ENCODE results near the gene IFNAR2. TPM values are rescaled to one million over a fixed set of nuclear protein-coding genes. Genes with fewer than 3 reads are reported as not detected.

Gene IFNAR2
- total RNA-seq (2014; rRNA removed; shearing (Covaris generic)) = 4.7 and 8.0 TPM in 2 replicates

DNA sequence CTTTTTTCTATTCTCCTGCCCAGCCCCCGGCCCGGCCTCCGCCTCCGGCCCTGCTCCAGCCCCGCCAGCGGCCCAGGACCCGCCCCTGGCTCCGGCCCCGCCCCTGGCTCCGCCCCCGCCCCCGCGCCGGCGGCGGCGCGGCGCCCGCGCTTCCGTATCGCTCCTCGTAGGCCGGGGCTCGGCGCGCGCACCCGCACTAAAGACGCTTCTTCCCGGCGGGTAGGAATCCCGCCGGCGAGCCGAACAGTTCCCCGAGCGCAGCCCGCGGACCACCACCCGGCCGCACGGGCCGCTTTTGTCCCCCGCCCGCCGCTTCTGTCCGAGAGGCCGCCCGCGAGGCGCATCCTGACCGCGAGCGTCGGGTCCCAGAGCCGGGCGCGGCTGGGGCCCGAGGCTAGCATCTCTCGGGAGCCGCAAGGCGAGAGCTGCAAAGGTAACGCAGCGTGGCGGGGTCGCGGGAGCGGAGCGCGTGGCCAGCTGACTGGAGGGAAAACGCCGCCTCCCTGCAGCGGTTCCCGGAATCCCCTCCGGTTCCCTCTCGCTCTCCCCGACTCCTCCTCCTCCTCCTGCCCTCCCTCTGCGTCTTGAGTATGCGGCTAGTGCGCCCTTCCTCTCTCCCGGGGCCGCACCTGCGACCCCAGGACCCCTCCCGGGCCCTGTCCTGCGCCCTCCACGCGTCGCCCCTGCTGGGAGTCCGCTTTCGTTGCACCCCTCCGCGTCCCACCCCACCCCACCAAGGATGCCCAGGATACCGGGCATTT is at the start of gene IFNAR2:
Gene IFNAR2, plus strand, starts transcription at position 155 of the 761 bp plus-strand sequence. CDS start 11,985 bp downstream, outside the sequence.
- DNase-seq (ENCODE audit: low read depth) = peak; percentile 80

DNA sequence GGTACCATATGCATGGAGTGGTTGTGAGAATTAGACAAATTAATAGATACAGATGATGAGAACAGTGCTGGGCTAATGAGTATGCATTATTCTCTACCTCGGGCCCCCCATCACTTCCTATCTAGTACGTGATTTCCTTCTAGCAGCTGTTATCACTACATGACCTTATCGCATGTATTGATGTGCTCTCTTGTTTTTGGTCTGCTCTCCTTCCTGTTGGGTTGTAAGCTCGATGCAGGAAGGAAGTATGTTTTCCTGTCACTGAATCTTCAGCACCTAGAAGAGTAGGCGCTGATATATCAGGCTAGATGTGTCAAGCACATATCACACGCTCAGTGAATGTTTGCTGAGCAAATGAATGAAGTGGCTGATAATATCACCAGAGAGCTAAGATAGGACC is 43.9 kb upstream of the IFNAR2 start:
- DNase-seq (ENCODE audit: low read depth) = no peak

DNA sequence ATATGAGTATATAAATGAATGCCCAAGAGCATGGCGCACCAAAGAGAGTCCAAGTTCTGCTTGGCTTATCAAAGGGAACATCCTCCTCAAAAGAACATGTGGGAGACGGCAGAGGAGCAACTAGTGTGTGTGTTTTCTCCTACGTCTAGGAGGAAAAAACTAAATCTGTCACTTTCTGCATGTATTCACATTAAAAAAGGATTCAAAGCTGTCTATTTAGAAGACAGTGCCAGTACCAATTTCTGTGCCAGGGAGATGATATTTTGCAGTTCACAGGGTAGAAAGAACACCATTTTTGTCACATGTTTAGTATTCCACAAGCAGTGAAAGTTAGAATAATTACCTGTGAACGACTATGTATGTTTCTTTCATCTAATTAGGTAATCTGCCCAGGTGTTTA is 42.5 kb upstream of the IFNAR2 start:
- no peak for DNase-seq (ENCODE audit: low read depth)

DNA sequence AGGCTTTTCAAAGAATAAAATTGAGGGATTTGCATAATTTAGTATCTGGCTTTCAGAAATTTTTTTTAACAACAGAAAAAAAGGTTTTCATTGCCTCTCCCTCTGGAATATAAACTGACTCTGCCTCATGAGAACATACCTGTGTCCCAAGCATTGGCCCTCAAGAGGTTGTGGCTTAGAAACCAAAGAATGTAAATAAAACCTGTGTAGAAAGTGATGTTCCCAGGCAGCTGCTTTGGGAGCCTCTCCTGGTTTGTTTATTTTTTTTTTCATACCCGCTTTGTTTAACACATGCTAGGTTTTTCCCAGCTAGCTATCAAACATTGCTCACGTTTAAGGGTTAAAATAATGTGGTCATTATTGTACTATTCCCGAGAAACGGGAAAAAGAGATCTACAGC is 40.5 kb upstream of the IFNAR2 start:
- no peak for DNase-seq (ENCODE audit: low read depth)

- no peak for DNase-seq (ENCODE audit: low read depth)
These were observed 39.9 kb upstream of the IFNAR2 start for GRCh38 chr21:33189824-33190223.

- peak; percentile 72 for DNase-seq (ENCODE audit: low read depth)
These were observed 32.8 kb upstream of the IFNAR2 start for GRCh38 chr21:33196941-33197374.

DNA sequence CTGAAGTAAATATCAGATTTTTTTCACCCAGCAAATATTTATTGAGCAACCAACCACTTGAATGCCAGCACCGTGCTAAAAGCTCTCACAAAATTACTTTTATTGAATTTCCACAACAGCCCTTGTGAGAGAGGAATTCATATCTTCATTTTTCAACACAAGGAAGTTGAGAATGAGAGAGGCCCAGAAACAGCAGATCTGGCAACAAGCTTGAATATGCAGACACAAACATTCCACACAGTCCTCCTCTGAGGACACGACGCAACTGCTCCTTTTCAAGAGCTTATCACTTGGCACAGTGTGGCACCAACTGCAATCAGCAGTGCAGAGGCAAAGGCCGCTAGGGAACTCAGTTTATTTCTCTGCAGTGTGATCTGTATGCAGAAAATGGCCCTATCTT is 32.2 kb upstream of the IFNAR2 start:
- DNase-seq (ENCODE audit: low read depth) = no peak

GRCh38 chr21:33198346-33199099 is 31.2 kb upstream of the IFNAR2 start:
- DNase-seq (ENCODE audit: low read depth) = no peak

DNA sequence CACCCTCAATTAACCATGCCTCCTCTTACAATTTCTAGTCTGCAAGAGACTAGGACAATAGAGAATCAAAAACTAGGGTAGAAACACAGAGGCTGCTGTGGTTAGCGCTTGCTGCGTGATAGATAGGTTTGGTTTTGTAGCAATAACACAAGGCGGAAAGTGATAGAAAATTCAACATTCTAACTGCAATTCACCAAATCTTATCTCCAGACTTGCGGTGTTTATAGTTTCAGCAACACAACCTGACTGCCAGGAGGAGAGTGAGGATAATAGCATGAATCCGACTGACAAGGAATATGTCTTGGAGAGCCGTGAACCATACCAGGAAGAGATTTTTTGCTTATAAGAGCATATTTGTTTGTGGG is 30.7 kb upstream of the IFNAR2 start:
- DNase-seq (ENCODE audit: low read depth) = no peak

DNA sequence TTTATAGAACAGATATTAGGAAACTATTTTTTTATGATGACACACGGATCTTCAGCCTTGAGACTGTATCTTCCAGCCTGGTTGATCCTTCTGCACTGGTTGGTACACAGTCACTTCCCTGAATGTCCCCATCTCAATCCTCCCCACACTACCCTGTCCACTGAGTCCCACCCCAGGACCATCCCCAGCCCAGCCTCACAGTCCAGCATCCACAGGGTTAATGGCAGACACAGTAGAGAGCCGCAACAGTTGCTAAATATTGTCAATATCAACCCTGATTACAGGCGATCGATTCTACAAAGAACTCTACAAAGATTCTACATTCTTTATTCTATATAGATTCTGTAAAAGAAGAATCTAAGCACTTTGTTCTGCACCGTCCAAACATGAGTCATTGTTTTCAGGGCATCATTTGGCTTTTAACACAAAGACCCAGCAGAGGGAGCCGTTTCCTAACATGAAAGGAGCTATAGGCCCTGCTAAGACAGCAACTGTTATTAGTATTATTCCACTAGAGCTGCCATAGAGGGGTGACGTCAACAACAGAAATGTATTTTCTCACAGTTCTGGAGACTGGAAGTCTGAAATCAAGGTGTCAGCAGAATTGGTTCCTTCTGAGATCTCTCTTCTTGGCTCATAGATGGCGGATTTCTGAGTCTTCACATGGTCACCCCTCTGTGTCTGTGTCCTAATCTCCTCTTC is 30.1 kb upstream of the IFNAR2 start:
- peak; percentile 90 for DNase-seq (ENCODE audit: low read depth)

DNA sequence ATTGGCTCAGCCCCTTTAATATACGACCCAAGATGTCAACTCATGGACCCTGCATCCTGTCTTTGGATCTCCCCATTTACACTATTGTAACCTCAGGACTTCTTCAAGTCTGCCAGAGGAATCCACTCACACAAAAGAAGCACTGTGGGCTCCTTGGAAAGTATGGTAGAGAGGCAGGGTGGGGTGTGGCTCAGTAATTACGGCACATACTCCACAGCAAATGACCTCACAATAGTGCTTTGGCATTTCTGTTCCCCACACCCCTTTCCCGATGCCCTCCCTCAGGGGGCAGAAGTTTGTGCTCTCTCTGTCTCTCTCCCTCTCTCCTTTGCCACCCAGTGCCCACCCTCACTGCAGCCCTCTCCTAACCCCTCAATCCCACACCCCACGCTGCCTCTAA is 27.8 kb upstream of the IFNAR2 start:
- no peak for DNase-seq (ENCODE audit: low read depth)

DNA sequence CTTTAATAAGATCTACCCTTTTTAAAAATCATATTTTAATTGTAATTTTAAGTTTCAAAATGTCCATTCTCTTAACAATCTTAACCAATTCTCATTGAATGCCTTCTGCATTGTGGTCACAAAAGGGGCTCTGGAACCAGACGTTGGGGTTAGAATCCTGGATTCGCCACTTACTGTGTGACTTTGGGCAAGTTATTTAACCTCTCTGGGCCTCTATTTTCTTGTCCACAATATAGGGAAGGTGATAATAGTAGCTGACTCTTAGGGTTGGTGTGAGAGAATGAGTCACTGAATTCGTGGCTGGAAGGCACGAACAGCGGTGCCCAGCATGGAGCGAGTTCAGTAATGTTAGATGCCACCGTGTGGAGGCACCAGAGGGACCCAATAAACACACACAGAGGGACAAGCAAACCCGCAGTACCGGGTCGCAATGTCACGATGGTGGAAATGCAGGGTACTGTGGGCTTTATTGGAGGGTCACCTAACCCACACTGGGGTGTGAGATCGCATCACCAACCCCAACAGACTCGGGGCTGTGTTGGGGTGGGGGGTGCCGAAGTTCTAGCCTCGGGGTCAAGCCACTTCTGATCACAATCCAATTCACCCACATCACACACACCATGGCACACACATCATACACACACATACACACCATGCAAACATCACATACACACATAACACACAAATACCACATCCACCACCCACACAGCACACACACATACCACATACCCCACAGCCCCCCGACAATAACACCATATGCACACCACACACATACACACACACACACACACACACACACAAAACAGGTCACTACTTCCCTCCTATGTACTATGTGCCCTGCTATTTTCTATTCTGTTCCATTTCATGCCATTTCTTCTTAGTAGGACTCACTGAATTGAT is 27.0 kb upstream of the IFNAR2 start:
- peak; percentile 62 for DNase-seq (ENCODE audit: low read depth)

DNA sequence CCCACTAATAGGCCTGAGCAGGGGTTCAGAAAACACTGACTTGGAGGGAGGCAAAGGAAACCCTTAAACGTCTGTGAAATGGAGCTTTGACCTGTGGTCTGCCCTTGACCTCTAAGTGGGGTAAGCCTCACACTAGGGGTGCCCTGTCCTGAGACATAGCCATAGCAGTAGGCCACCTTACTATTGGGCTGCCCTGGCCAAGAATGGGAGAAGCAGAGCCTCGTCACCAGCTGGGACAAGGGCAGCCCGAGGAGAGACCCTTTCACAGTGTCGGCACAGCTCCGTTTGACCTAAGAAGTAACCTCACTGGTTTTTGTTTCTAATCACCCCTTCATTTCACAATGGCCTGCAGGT is 26.4 kb upstream of the IFNAR2 start:
- DNase-seq (ENCODE audit: low read depth) = no peak

DNA sequence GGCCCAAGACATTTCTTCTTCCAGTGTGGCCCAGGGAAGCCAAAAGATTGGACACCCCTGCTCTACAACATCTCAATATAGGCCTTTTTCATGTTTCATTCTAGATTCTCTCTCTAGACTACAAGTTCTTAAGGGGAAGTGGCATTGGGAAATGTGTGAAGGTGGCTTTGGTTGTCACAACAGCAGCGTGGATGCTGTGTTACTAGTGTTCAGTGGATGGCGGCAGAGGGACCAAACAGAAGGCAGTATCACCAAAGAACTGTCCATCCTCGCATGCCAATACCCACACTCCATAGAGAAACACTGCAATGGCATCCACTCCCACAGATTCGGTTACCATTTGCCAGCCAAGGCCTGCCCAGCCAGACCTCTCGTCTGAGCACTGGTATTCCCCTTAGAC is 24.3 kb upstream of the IFNAR2 start:
- no peak for DNase-seq (ENCODE audit: low read depth)

GRCh38 chr21:33206771-33207281 is 22.9 kb upstream of the IFNAR2 start:
- no peak for DNase-seq (ENCODE audit: low read depth)

GRCh38 chr21:33207449-33208149 is 22.1 kb upstream of the IFNAR2 start:
- no peak for DNase-seq (ENCODE audit: low read depth)

GRCh38 chr21:33208534-33208933 is 21.2 kb upstream of the IFNAR2 start:
- no peak for DNase-seq (ENCODE audit: low read depth)

- DNase-seq (ENCODE audit: low read depth) = no peak
These were observed 18.4 kb upstream of the IFNAR2 start for GRCh38 chr21:33211305-33211704.

DNA sequence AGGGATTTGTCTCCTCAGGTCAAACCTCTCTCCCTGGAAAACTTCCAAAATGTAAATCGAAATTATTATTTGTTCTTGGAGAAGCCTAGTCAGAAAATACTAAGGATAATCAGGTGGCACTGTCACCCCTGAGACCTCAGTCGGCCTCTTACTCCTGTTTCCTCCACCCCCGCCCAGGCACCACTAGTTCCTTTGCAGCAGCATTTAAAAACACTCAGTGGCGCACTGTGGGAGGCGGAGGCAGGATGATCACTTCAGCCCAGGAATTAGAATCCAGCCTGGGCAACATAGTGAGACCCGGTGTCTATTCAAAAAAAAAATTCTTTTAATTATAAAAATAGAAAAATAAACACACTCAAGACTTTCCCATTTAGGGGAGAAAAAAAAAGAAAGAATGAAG is 18.0 kb upstream of the IFNAR2 start:
- DNase-seq (ENCODE audit: low read depth) = no peak

GRCh38 chr21:33212159-33212851 is 17.4 kb upstream of the IFNAR2 start:
- DNase-seq (ENCODE audit: low read depth) = no peak

All from Daoy (cell line).